ENCODE data around the gene PARVB.

DNA sequence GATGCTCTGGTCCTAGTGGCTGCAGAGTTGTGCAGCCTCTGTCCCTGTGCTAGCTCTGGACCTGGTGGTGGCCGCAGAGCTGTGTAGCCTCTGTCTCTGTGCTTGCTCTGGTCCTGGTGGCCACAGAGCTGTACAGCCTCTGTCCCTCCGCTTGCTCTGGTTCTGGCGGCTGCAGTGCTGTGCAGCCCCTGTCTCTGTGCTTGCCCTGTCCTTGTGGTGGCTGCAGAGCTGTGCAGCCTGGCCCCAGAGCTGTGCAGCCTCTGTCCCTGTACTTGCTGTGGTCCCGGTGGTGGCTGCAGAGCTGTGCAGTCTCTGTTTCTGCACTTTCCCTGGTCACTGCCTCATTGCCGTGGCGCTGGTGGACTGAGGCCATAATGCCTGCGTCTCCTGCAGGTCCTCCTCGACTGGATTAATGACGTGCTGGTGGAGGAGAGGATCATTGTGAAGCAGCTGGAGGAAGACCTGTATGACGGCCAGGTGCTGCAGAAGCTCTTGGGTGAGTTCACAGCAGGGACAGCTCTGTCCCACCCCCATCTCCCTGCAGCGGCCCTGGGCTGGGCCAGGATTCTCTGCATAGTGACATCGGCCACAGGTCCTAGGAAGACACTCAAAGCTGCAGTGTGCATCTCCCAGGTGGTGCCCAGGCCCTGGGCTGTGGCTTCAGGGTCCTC, 94.7 kb downstream of the PARVB start:
- TF ChIP-seq, protein P1, sequence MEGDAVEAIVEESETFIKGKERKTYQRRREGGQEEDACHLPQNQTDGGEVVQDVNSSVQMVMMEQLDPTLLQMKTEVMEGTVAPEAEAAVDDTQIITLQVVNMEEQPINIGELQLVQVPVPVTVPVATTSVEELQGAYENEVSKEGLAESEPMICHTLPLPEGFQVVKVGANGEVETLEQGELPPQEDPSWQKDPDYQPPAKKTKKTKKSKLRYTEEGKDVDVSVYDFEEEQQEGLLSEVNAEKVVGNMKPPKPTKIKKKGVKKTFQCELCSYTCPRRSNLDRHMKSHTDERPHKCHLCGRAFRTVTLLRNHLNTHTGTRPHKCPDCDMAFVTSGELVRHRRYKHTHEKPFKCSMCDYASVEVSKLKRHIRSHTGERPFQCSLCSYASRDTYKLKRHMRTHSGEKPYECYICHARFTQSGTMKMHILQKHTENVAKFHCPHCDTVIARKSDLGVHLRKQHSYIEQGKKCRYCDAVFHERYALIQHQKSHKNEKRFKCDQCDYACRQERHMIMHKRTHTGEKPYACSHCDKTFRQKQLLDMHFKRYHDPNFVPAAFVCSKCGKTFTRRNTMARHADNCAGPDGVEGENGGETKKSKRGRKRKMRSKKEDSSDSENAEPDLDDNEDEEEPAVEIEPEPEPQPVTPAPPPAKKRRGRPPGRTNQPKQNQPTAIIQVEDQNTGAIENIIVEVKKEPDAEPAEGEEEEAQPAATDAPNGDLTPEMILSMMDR (optimal IDR thresholded peaks at IDR 0.05 in 1 of 3, IDR thresholded peaks at IDR 0.05 in 1 of 3, conservative IDR thresholded peaks at IDR 0.05 in 1 of 3; ENCODE audit: extremely low read depth in 1 of 3, insufficient read depth in 2 of 3, low read length in 3 of 3): no peak
- no peak for TF ChIP-seq EZH2 (IDR thresholded peaks at IDR 0.05; ENCODE audit: low read length)
